ENCODE measurements around the gene RERE.

DNA sequence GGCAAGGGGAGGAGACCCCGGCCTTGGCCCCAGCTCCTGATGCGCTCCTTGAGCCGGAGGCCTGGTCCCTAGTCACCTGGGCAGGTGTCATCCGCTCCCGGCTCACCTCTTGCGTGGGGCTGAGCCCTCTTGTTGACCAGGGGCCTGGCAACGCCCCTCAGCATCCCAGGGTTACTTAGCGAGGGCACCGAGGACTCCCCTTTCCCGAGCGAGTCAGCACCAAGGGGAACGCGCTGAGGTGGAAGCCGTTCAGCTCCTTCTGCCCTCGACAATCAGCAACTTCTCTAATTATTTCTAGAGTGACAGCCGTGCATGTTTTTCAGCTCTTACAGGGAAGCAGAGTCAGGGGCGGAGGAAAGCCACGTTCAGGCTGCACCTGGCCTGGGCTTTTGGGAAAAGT is 499.0 kb downstream of the RERE start:
- TF ChIP-seq, protein P1, sequence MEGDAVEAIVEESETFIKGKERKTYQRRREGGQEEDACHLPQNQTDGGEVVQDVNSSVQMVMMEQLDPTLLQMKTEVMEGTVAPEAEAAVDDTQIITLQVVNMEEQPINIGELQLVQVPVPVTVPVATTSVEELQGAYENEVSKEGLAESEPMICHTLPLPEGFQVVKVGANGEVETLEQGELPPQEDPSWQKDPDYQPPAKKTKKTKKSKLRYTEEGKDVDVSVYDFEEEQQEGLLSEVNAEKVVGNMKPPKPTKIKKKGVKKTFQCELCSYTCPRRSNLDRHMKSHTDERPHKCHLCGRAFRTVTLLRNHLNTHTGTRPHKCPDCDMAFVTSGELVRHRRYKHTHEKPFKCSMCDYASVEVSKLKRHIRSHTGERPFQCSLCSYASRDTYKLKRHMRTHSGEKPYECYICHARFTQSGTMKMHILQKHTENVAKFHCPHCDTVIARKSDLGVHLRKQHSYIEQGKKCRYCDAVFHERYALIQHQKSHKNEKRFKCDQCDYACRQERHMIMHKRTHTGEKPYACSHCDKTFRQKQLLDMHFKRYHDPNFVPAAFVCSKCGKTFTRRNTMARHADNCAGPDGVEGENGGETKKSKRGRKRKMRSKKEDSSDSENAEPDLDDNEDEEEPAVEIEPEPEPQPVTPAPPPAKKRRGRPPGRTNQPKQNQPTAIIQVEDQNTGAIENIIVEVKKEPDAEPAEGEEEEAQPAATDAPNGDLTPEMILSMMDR (IDR thresholded peaks at IDR 0.05), result no peak
- TF ChIP-seq, protein P2, sequence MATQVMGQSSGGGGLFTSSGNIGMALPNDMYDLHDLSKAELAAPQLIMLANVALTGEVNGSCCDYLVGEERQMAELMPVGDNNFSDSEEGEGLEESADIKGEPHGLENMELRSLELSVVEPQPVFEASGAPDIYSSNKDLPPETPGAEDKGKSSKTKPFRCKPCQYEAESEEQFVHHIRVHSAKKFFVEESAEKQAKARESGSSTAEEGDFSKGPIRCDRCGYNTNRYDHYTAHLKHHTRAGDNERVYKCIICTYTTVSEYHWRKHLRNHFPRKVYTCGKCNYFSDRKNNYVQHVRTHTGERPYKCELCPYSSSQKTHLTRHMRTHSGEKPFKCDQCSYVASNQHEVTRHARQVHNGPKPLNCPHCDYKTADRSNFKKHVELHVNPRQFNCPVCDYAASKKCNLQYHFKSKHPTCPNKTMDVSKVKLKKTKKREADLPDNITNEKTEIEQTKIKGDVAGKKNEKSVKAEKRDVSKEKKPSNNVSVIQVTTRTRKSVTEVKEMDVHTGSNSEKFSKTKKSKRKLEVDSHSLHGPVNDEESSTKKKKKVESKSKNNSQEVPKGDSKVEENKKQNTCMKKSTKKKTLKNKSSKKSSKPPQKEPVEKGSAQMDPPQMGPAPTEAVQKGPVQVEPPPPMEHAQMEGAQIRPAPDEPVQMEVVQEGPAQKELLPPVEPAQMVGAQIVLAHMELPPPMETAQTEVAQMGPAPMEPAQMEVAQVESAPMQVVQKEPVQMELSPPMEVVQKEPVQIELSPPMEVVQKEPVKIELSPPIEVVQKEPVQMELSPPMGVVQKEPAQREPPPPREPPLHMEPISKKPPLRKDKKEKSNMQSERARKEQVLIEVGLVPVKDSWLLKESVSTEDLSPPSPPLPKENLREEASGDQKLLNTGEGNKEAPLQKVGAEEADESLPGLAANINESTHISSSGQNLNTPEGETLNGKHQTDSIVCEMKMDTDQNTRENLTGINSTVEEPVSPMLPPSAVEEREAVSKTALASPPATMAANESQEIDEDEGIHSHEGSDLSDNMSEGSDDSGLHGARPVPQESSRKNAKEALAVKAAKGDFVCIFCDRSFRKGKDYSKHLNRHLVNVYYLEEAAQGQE (IDR thresholded peaks at IDR 0.05; ENCODE audit: insufficient read depth in 1 of 2, low read depth in 2 of 2, low read length in 1 of 2), result no peak
- TF ChIP-seq POLR2AphosphoS5 (IDR thresholded peaks at IDR 0.05; ENCODE audit: low read depth, low read length) (no peak), SIN3A (IDR thresholded peaks at IDR 0.05; ENCODE audit: borderline replicate concordance, insufficient read depth, low read depth, low read length) (no peak)

Data from Panc1 (cell line).